Nephron progenitor cell (in vitro differentiated cells): ENCODE results near the gene MORC1.
A peak's percentile ranks its signal among the peaks of the same experiment; 100 is the strongest.

Experiments
- DNase-seq: peaks from one replicate; pipeline ENCODE4 v3.0.0; 2021
- H3K27ac Mint-ChIP-seq: 2 replicates; pipeline ENCODE4 v1.8.0; 2021; ENCODE audit warnings: mild to moderate bottlenecking, moderate library complexity, mixed read lengths
- H3K27me3 Mint-ChIP-seq: 2 replicates; pipeline ENCODE4 v1.8.0; 2021; ENCODE audit warnings: mild to moderate bottlenecking, low read depth, mixed read lengths; ENCODE audit not compliant: poor library complexity
- H3K36me3 Mint-ChIP-seq: 2 replicates; pipeline ENCODE4 v1.8.0; 2021; ENCODE audit warnings: low read depth, mixed read lengths
- H3K4me1 Mint-ChIP-seq: 2 replicates; pipeline ENCODE4 v1.8.0; 2021; ENCODE audit warnings: mixed read lengths
- H3K4me3 Mint-ChIP-seq: 2 replicates; pipeline ENCODE4 v1.8.0; 2021; ENCODE audit warnings: mild to moderate bottlenecking, moderate library complexity, mixed read lengths
- H3K9me3 Mint-ChIP-seq: 2 replicates; pipeline ENCODE4 v1.8.0; 2021; ENCODE audit warnings: mild to moderate bottlenecking, moderate library complexity, mixed read lengths
- TF ChIP-seq, protein P1 (sequence below): fragments of 200-600 bp; sonication (generic); IDR thresholded peaks from 2 replicates; pipeline ENCODE4 v1.5.0; 2021; ENCODE audit warnings: antibody characterized with exemption

Gene MORC1

GRCh38 chr3:108914774-108915641 is 202.9 kb downstream of the MORC1 start:
- TF ChIP-seq, protein P1, sequence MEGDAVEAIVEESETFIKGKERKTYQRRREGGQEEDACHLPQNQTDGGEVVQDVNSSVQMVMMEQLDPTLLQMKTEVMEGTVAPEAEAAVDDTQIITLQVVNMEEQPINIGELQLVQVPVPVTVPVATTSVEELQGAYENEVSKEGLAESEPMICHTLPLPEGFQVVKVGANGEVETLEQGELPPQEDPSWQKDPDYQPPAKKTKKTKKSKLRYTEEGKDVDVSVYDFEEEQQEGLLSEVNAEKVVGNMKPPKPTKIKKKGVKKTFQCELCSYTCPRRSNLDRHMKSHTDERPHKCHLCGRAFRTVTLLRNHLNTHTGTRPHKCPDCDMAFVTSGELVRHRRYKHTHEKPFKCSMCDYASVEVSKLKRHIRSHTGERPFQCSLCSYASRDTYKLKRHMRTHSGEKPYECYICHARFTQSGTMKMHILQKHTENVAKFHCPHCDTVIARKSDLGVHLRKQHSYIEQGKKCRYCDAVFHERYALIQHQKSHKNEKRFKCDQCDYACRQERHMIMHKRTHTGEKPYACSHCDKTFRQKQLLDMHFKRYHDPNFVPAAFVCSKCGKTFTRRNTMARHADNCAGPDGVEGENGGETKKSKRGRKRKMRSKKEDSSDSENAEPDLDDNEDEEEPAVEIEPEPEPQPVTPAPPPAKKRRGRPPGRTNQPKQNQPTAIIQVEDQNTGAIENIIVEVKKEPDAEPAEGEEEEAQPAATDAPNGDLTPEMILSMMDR, result peak; percentile 88
- H3K36me3 Mint-ChIP-seq, result no peaks in the 10 kb centered on the region
- peak; percentile 61 for DNase-seq

GRCh38 chr3:108909799-108910198 is 208.1 kb downstream of the MORC1 start:
- H3K4me3 Mint-ChIP-seq, result no peak overlapping the region
- no peak overlapping the region for H3K27ac Mint-ChIP-seq
- H3K36me3 Mint-ChIP-seq, result no peaks in the 10 kb centered on the region
- TF ChIP-seq, protein P1, result no peak
- H3K27me3 Mint-ChIP-seq, result peaks cover 7% of the 10 kb centered on the region
- no peak for DNase-seq
- no peaks in the 10 kb centered on the region for H3K4me1 Mint-ChIP-seq
- H3K9me3 Mint-ChIP-seq, result no peaks in the 10 kb centered on the region

More at GRCh38 chr3:108914774-108915641, 202.9 kb downstream of the MORC1 start:
- peaks cover 15% of the 10 kb centered on the region for H3K27me3 Mint-ChIP-seq
- H3K9me3 Mint-ChIP-seq, result no peaks in the 10 kb centered on the region
- no peaks in the 10 kb centered on the region for H3K4me1 Mint-ChIP-seq
- H3K4me3 Mint-ChIP-seq, result no peak overlapping the region
- H3K27ac Mint-ChIP-seq, result no peak overlapping the region
